Skeletal muscle satellite cell (primary cell): ENCODE results near the gene CT47A1. TPM values are rescaled to one million over a fixed set of nuclear protein-coding genes. Genes with fewer than 3 reads are reported as not detected.
"Not testable (repeated sequence)": the region's sequence is repeated elsewhere in the genome, so short reads cannot be mapped to it uniquely, and the experiment has no call there.

Source experiments
- H3K27me3 ChIP-seq: 2 replicates; pipeline ENCODE4 v1.7.0; 2013; ENCODE audit warnings: low read length; ENCODE audit not compliant: control insufficient read depth, insufficient read depth
- H3K36me3 ChIP-seq: 2 replicates; pipeline ENCODE4 v1.7.0; 2013; ENCODE audit warnings: mild to moderate bottlenecking, control low read depth, low read length; ENCODE audit not compliant: insufficient read depth
- H3K4me1 ChIP-seq: 2 replicates; pipeline ENCODE4 v1.7.0; 2013; ENCODE audit warnings: low read length; ENCODE audit not compliant: control insufficient read depth, insufficient read depth
- H3K4me2 ChIP-seq: 2 replicates; pipeline ENCODE4 v1.7.0; 2013; ENCODE audit warnings: mild to moderate bottlenecking, low read length
- H3K4me3 ChIP-seq: 2 replicates; pipeline ENCODE4 v1.7.0; 2013; ENCODE audit warnings: low read length
- H3K9ac ChIP-seq: 2 replicates; pipeline ENCODE4 v1.7.0; 2013; ENCODE audit warnings: mild to moderate bottlenecking, low read depth, low read length, moderate library complexity
- H3K9me3 ChIP-seq: replicated peaks from 2 replicates; pipeline ENCODE4 v1.7.0; 2013; ENCODE audit warnings: mild to moderate bottlenecking, control low read depth, low read length
- total RNA-seq: library from RNA; depleted of rRNA; stranded (reverse); fragments of >200 nt; gene quantifications from 2 replicates; pipeline ENCODE4 v1.2.3, GENCODE V29; 2012; rRNA removed

The CT47A1 gene
- total RNA-seq: not detected in 2 replicates

- H3K9ac ChIP-seq: not testable (repeated sequence)
Observed at GRCh38 chrX:120985660-120986059, at the start of gene CT47A1. Gene CT47A1, minus strand, starts transcription at chrX:120985760. Its CDS starts 231 bp downstream, at chrX:120985529.

GRCh38 chrX:121032531-121032930 lies 47.0 kb upstream of the CT47A1 start:
- no peaks in the 10 kb centered on the region for H3K9me3 ChIP-seq
- H3K36me3 ChIP-seq: no peaks in the 10 kb centered on the region
- H3K9ac ChIP-seq: no peak overlapping the region
- peaks cover 2% of the 10 kb centered on the region for H3K27me3 ChIP-seq
- no peaks in the 10 kb centered on the region for H3K4me1 ChIP-seq
- H3K4me3 ChIP-seq: no peak overlapping the region
- H3K4me2 ChIP-seq: no peak overlapping the region

More at GRCh38 chrX:120985660-120986059, at the start of gene CT47A1:
- H3K36me3 ChIP-seq, H3K4me2 ChIP-seq, H3K9me3 ChIP-seq, H3K27me3 ChIP-seq, H3K4me3 ChIP-seq, H3K4me1 ChIP-seq: not testable (repeated sequence)

GRCh38 chrX:121030083-121030482 lies 44.5 kb upstream of the CT47A1 start:
- no peak overlapping the region for H3K4me3 ChIP-seq

GRCh38 chrX:121028419-121028818 lies 42.9 kb upstream of the CT47A1 start:
- H3K4me2 ChIP-seq: no peak overlapping the region
- H3K9me3 ChIP-seq: no peaks in the 10 kb centered on the region
- no peaks in the 10 kb centered on the region for H3K36me3 ChIP-seq
- H3K9ac ChIP-seq: no peak overlapping the region
- no peak overlapping the region for H3K4me3 ChIP-seq
- H3K27me3 ChIP-seq: peaks cover 2% of the 10 kb centered on the region
- no peaks in the 10 kb centered on the region for H3K4me1 ChIP-seq

More at GRCh38 chrX:121030083-121030482, 44.5 kb upstream of the CT47A1 start:
- no peaks in the 10 kb centered on the region for H3K4me1 ChIP-seq
- no peaks in the 10 kb centered on the region for H3K36me3 ChIP-seq
- H3K9ac ChIP-seq: no peak overlapping the region
- H3K4me2 ChIP-seq: no peak overlapping the region
- H3K27me3 ChIP-seq: peaks cover 2% of the 10 kb centered on the region
- no peaks in the 10 kb centered on the region for H3K9me3 ChIP-seq

- Histone ChIP-seq H3K4me3 (no peak overlapping the region), H3K36me3 (no peaks in the 10 kb centered on the region), H3K9me3 (no peaks in the 10 kb centered on the region), H3K27me3 (no peaks in the 10 kb centered on the region), H3K4me1 (no peaks in the 10 kb centered on the region), H3K4me2 (no peak overlapping the region), H3K9ac (no peak overlapping the region)
Observed at GRCh38 chrX:121014826-121015225, 29.3 kb upstream of the CT47A1 start.

- H3K4me2 ChIP-seq: no peak overlapping the region
Observed at GRCh38 chrX:121013897-121014455, 28.4 kb upstream of the CT47A1 start.

GRCh38 chrX:121011254-121011653 lies 25.7 kb upstream of the CT47A1 start:
- no peaks in the 10 kb centered on the region for H3K4me1 ChIP-seq
- H3K4me3 ChIP-seq: no peak overlapping the region
- H3K9ac ChIP-seq: no peak overlapping the region
- no peak overlapping the region for H3K4me2 ChIP-seq
- H3K9me3 ChIP-seq: no peaks in the 10 kb centered on the region
- no peaks in the 10 kb centered on the region for H3K36me3 ChIP-seq
- H3K27me3 ChIP-seq: no peaks in the 10 kb centered on the region

More at GRCh38 chrX:121013897-121014455, 28.4 kb upstream of the CT47A1 start:
- Histone ChIP-seq H3K9ac (no peak overlapping the region), H3K9me3 (no peaks in the 10 kb centered on the region), H3K27me3 (no peaks in the 10 kb centered on the region), H3K4me3 (no peak overlapping the region), H3K4me1 (no peaks in the 10 kb centered on the region), H3K36me3 (no peaks in the 10 kb centered on the region)

GRCh38 chrX:121010218-121010617 lies 24.7 kb upstream of the CT47A1 start:
- Histone ChIP-seq H3K9ac (no peak overlapping the region), H3K4me1 (no peaks in the 10 kb centered on the region), H3K4me2 (no peak overlapping the region), H3K9me3 (no peaks in the 10 kb centered on the region), H3K27me3 (no peaks in the 10 kb centered on the region), H3K4me3 (no peak overlapping the region), H3K36me3 (no peaks in the 10 kb centered on the region)

- no peaks in the 10 kb centered on the region for H3K27me3 ChIP-seq
- H3K9me3 ChIP-seq: no peaks in the 10 kb centered on the region
- no peak overlapping the region for H3K4me3 ChIP-seq
- H3K4me2 ChIP-seq: no peak overlapping the region
- H3K9ac ChIP-seq: no peak overlapping the region
- H3K4me1 ChIP-seq: no peaks in the 10 kb centered on the region
- H3K36me3 ChIP-seq: no peaks in the 10 kb centered on the region
Observed at GRCh38 chrX:121009764-121010163, 24.2 kb upstream of the CT47A1 start.

GRCh38 chrX:121008920-121009319 lies 23.4 kb upstream of the CT47A1 start:
- Histone ChIP-seq H3K4me3 (no peak overlapping the region), H3K9me3 (no peaks in the 10 kb centered on the region), H3K4me1 (no peaks in the 10 kb centered on the region), H3K27me3 (no peaks in the 10 kb centered on the region), H3K4me2 (no peak overlapping the region), H3K36me3 (no peaks in the 10 kb centered on the region), H3K9ac (no peak overlapping the region)

- H3K4me3 ChIP-seq: no peak overlapping the region
- no peaks in the 10 kb centered on the region for H3K4me1 ChIP-seq
- H3K36me3 ChIP-seq: no peaks in the 10 kb centered on the region
- H3K27me3 ChIP-seq: no peaks in the 10 kb centered on the region
- no peak overlapping the region for H3K9ac ChIP-seq
- no peak overlapping the region for H3K4me2 ChIP-seq
- no peaks in the 10 kb centered on the region for H3K9me3 ChIP-seq
Observed at GRCh38 chrX:121000589-121000988, 15.0 kb upstream of the CT47A1 start.

- no peaks in the 10 kb centered on the region for H3K9me3 ChIP-seq
- no peak overlapping the region for H3K9ac ChIP-seq
- no peaks in the 10 kb centered on the region for H3K4me1 ChIP-seq
- no peak overlapping the region for H3K4me3 ChIP-seq
- H3K4me2 ChIP-seq: no peak overlapping the region
- no peaks in the 10 kb centered on the region for H3K36me3 ChIP-seq
- no peaks in the 10 kb centered on the region for H3K27me3 ChIP-seq
Observed at GRCh38 chrX:120999413-120999812, 13.9 kb upstream of the CT47A1 start.
